ENCODE results near the gene NIF3L1.

Gene NIF3L1

GRCh38 chr2:200888704-200889625 is at the start of gene NIF3L1, which contains the start of gene PPIL3:
Gene NIF3L1 (plus strand): TSS chr2:200889371. CDS start chr2:200891944, 2,573 bp downstream.
Gene PPIL3 (minus strand): TSS chr2:200889077. CDS start chr2:200887615, 1,462 bp downstream.
- DNase-seq = peak; percentile 96

DNA sequence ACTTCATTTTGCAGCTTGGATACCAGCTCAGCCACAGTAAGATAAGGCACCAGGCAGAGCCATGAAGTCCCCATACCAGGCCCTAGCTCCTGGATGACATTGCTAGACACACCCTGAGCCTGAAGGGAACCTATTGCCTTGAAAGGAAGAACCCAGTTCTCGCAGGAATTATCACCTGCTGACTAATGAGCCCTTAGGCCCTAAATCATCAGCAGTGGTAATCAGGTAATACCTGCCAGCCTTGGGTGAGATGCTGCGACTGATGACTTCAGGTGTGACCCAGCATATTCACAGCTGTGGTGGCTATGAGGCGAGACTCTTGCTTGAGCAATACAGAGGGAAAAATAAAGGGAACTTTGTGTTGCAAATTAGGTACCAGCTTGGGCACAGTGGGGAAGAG is 49.7 kb upstream of the NIF3L1 start:
- no peak for DNase-seq

DNA sequence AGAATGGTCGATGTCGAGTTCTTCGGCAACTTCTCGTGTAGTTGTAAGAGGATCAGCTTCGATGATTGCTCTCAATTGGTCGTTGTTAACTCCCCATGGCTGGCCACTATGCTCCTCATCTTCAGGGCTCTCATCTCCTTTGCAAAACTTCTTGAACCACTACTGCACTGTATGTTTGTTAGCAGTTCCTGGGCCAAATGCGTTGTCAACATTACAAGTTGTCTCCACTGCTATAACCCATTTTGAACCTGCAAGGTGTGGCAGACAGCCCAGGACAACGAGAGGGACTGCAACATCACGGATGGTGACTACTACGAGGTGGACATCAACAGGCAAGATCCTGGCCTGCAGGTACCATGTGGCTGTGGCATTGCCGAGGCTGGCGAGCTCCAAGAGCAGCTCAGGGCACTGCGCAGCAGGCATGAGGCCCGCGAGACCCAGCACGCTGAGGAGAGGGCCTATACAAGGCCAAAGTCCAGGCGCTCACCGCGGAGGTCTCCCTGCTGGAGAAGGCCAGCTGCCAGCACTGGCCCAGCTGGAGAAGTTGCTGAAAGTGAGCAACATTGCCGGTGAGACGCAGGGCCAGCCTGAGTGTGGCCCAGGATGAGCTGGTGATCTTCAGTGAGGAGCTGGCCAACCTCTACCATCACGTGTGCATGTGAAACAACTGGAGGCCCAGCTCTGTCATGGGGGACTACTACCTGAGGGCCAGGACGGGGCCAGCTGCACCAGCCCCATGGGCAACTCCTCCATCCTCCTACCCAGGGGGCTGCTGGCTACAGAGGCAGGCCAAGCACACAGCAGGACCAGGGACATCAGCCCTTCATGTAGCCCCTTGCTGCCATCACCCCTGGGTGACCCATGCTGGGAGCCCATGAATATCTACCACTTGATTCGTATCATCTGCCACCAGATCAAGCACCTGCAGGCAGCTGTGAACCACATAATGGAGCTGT is 44.9 kb upstream of the NIF3L1 start:
- DNase-seq = no peak

GRCh38 chr2:200845194-200845593 is 44.0 kb upstream of the NIF3L1 start:
- DNase-seq = no peak

DNA sequence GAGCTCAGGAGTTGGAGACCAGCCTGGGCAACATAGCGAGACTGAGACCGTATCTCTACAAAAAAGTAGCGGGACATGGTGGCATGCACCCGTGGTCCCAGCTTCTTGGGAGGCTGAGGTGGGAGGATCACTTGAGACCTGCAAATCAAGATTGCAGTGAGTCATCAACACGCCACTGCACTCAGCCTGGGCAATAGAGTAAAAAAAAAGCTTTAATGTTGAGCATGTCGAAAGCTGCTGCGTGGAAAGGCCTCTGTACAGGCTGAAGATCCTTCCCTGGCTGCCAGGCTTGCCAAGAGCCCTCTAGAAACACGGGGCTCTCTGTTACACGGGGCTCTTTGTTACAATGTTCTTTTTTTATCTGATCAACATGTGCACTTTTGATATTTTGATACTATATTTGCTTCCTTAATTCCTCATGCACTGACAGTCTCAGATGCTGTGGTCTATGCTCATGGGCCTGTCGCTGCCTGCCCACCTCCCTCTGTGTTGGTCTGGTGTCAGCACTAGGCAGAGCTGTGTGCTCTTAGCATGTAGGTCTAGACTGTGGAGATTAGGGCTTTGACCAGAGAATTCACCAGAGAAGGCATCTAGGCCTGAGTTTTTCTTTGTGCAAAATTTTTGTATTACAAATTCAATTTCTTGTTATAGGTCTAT is 43.4 kb upstream of the NIF3L1 start:
- DNase-seq = no peak

GRCh38 chr2:200847269-200847668 is 41.9 kb upstream of the NIF3L1 start:
- no peak for DNase-seq

DNA sequence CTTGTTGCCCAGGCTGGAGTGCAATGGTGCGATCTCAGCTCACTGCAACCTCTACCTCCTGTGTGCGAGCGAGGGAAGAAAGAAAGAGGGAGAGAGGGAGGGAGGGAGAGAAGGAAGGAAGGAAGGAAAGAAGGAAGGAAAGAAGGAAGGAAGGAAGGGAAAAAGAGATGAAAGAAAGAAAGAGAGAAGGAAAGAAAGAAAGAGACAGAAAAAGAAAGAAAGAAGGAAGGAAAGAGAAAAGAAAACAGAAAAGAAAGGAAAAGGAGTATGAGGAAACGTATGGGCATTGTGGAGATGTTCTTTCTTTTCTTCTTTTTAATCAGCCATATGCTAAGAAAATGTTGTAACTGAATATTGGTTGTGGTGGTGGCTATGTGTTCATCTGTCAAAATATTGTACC is 41.2 kb upstream of the NIF3L1 start:
- no peak for DNase-seq

- DNase-seq = no peak
These were observed 38.5 kb upstream of the NIF3L1 start for GRCh38 chr2:200850512-200851256.

DNA sequence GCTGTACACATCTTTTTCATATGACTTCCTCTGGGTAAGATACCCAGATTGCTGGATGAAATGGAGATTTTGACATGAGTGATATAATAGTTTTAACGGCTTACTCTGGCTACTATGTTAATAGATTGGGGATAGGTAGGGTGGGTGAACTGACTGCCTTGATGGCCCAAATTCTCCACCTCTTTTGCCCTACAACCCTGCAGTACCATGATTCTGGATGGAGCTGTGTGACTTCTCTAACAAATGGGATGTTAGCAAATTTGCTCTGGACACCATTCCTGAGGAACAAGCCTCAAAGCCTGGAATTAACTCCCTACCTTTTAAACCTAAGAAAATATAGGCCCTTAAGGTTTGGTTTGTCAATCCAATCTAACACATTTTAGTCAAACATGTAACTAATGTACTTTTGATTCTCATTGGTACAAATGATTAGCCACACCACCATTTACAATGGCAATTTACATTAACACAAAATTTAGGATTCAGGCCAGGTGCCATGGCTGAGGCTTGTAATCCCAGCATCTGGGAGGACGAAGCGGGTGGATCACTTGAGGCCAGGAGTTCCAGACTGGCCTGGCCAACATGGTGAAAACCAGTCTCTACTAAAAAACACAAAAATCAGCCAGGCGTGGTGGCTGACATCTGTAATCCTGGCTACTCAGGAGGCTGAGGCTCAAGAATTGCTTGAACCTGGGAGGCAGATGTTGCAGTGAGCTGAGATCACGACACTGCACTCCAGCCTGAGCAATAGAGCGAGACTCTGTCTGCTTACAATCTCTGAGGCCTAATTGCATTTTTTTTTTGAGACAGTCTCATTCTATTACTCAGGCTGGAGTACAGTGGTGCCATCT is 37.5 kb upstream of the NIF3L1 start:
- DNase-seq = no peak

DNA sequence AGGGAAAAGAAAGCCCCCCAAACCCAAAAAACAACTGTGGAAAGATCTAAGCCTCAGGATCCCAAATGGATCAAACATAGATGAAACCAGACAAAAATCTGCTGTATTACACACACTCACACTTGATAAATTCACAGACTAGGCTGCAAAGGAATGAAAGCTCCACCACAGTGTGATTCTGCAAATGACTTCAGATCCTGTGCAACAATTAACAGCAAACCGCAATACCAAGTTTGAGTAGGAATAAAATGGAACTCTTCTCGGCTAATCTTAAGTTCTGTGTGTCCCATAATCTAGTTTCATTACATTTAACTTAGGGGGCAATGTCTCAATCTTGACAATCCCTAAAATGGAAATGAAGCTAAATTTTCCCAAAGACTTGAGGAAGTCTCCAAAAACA is 36.6 kb upstream of the NIF3L1 start:
- DNase-seq = no peak

GRCh38 chr2:200856806-200857205 is 32.4 kb upstream of the NIF3L1 start:
- DNase-seq = no peak

DNA sequence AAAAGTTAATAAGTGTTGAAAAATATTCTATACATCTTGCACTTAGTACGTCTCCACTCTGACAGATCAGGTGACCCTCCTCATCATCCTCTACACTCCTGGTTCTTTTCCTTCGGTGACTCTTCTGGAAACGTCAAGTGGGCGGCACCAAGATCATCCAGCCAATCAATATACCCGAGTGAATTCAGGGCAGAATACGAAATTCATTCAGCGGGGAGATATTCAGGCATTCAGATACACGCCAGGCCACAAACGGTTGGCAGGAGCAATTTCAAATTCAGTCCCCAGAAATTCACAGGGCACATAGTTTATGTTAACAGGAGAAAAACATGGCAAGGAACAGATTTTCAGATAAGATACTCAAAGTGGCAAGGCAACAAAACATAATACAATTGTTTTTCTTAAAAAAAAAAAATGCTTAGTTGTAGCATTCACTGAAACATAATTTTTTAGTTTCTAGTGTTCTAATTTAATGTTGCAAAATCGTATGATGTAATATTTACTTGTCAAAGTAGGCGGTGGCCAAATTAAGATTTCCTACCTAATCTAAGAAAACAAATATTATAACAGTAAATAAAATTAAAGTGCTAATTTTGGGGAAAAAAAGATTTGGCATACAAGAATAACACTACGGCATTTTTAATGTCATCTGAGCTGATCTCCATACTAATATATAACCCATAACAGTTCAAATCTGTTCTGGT is 28.9 kb upstream of the NIF3L1 start:
- DNase-seq = no peak

DNA sequence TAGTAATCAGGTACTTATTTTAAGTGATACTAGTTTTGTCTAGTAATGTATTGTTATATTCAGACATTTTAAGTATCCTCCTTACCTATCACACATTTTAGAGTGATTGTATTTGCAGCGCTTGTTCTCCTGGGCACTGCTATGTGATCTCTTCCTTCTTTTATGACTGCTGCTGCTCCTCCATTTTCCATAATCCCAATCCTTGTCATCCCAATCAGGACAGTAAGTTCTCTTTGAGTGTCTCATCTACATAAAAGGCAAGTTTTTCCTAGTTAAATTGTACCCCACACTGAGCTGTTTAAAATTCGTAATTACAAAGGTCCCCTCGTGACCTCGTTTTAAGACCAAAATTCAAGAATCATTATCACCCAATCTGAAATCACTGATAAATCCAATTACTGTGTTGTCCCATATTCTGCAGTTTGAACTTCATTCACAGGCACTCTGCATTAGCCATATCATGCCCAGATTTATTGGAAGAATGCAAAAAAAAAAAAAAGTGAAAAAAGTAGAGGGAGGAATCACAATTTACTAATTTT is 27.5 kb upstream of the NIF3L1 start:
- DNase-seq = no peak

DNA sequence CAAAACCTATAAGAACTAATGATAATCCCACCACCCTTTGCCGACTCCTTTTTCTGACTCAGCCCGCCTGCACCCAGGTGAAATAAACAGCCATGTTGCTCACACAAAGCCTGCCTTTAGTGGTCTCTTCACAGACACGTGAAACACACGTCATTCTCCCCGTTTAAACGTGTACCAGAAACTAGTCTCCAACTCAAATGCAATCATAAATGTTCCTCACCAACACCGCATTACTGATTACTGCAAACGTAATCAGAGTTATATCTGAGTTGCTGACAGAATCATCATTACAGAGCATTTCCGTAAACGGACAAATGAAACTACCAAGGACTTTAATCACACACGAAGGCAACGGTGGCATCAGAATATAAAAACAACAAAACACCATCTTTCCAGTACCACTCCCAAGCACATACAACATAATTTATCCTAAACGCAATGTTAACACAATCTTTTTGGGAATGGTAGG is 26.6 kb upstream of the NIF3L1 start:
- no peak for DNase-seq

- DNase-seq = no peak
These were observed 25.4 kb upstream of the NIF3L1 start for GRCh38 chr2:200863782-200864175.

GRCh38 chr2:200864176-200865034 is 24.8 kb upstream of the NIF3L1 start, which contains the start of gene CLK1:
Gene CLK1 (minus strand): TSS chr2:200864658. CDS start chr2:200861862, 2,796 bp downstream.
- peak; percentile 93 for DNase-seq

GRCh38 chr2:200869014-200869413 is 20.2 kb upstream of the NIF3L1 start:
- DNase-seq = no peak

GRCh38 chr2:200871151-200871550 is 18.0 kb upstream of the NIF3L1 start:
- DNase-seq = no peak

DNA sequence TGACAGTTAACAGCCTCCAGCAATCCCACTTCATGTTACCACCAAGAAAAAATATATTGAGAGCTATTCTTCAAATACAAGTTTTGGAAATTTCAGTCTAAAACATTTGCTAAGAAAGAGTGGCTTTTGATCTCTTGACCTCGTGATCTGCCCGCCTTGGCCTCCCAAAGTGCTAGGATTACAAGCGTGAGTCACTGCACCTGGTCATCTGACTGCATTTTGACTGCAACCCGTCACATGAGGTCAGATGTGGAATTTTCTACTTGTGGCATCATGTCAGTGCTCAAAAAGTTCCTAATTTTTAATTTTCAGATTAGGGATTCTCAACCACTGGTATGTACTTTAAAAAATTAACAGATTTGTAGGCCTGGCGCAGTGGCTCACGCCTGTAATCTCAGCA is 15.6 kb upstream of the NIF3L1 start:
- DNase-seq = no peak
